ENCODE measurements around the gene NCOA1. TPM values are rescaled to one million over a fixed set of nuclear protein-coding genes. Genes with fewer than 3 reads are reported as not detected.

Gene NCOA1
- total and polyA plus RNA-seq, 7 experiments from 2014 or later: 13.2 to 72.8 (median 43.0) TPM

- peaks cover 0 to 3% of the 10 kb centered on the region in 2 donors for H3K27me3 ChIP-seq (ENCODE audit: control insufficient read depth in 2 of 2, insufficient read depth in 2 of 2, low read length in 2 of 2)
- DNase-seq (no peak), ATAC-seq (no peak)
- no peak overlapping the region for H3K27ac ChIP-seq (ENCODE audit: low read depth, low read length)
- Mint-ChIP-seq H3K27ac (no peak overlapping the region), H3K4me1 (peaks cover 0 to 10% (median 0%) of the 10 kb centered on the region in 7 donors), H3K9me3 (peaks cover 0 to 27% (median 7%) of the 10 kb centered on the region in 11 donors), H3K27me3 (peaks cover 0 to 9% (median 4%) of the 10 kb centered on the region in 5 donors), H3K4me3 (no peak overlapping the region), H3K36me3 (peaks cover 0 to 6% (median 2%) of the 10 kb centered on the region in 5 donors)
- POLR2A ChIA-PET: no interaction called here
- no peak overlapping the region for H3K4me3 ChIP-seq (ENCODE audit: low read length)
- intact Hi-C loops (cut with micrococcal nuclease): no loop called here
- CTCF ChIA-PET: no interaction called here
- H3K9me3 ChIP-seq (ENCODE audit: control insufficient read depth in 2 of 3, low read length in 3 of 3): peaks cover 0 to 4% (median 0%) of the 10 kb centered on the region in 3 experiments
- H3K4me1 ChIP-seq (ENCODE audit: control insufficient read depth in 2 of 2, insufficient read depth in 2 of 2, low read length in 2 of 2): no peaks in the 10 kb centered on the region
- H3K36me3 ChIP-seq (ENCODE audit: control insufficient read depth in 2 of 3, insufficient read depth in 3 of 3, low read length in 3 of 3): no peaks in the 10 kb centered on the region
These were observed 37.5 kb upstream of the NCOA1 start for GRCh38 chr2:24453379-24454073.

DNA sequence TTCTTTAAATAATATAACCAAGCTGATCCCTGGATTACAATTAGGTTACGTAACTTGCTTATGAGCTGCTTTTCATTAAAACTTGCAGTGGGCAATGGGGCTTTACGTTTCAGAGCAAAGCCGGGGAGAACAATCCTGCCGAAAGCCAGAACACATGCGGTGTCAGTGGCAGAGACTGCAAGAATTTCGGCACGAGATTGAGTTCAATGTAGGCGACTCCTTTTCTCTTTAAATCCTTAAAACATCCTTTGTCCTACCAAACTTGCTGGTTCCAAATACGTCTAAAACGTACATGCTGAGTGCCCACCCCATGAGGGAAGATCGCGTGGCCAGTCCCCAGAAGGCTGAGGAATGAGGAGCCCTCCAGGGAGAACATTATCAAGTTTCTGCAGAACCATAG lies 36.8 kb upstream of the NCOA1 start:
- CTCF ChIA-PET: no interaction called here
- no peak for DNase-seq
- Histone ChIP-seq H3K27ac (ENCODE audit: low read depth, low read length) (no peak overlapping the region), H3K36me3 (ENCODE audit: control insufficient read depth in 2 of 3, insufficient read depth in 3 of 3, low read length in 3 of 3) (no peaks in the 10 kb centered on the region), H3K27me3 (ENCODE audit: control insufficient read depth in 2 of 2, insufficient read depth in 2 of 2, low read length in 2 of 2) (no peaks in the 10 kb centered on the region), H3K4me3 (ENCODE audit: low read length) (no peak overlapping the region), H3K9me3 (ENCODE audit: control insufficient read depth in 2 of 3, low read length in 3 of 3) (peaks cover 0 to 4% (median 0%) of the 10 kb centered on the region in 3 experiments), H3K4me1 (ENCODE audit: control insufficient read depth in 2 of 2, insufficient read depth in 2 of 2, low read length in 2 of 2) (no peaks in the 10 kb centered on the region)
- ATAC-seq: no peak
- intact Hi-C loops (cut with micrococcal nuclease): no loop called here
- peak overlapping the region in 1 of 10 donors; percentile 6 for H3K4me3 Mint-ChIP-seq
- no peak overlapping the region for H3K27ac Mint-ChIP-seq
- peaks cover 0 to 9% (median 0%) of the 10 kb centered on the region in 7 donors for H3K4me1 Mint-ChIP-seq
- POLR2A ChIA-PET: no interaction called here
- H3K36me3 Mint-ChIP-seq: peaks cover 0 to 4% (median 0%) of the 10 kb centered on the region in 5 donors
- peaks cover 0 to 9% (median 4%) of the 10 kb centered on the region in 5 donors for H3K27me3 Mint-ChIP-seq
- H3K9me3 Mint-ChIP-seq: peaks cover 0 to 19% (median 5%) of the 10 kb centered on the region in 11 donors

GRCh38 chr2:24456599-24457556 lies 34.2 kb upstream of the NCOA1 start:
- Mint-ChIP-seq H3K9me3 (peaks cover 0 to 2% (median 0%) of the 10 kb centered on the region in 11 donors), H3K36me3 (no peaks in the 10 kb centered on the region), H3K4me1 (peaks cover 0 to 10% (median 0%) of the 10 kb centered on the region in 7 donors), H3K4me3 (no peak overlapping the region), H3K27me3 (peaks cover 0 to 9% (median 0%) of the 10 kb centered on the region in 5 donors), H3K27ac (no peak overlapping the region)
- no peaks in the 10 kb centered on the region for H3K36me3 ChIP-seq (ENCODE audit: control insufficient read depth in 2 of 3, insufficient read depth in 3 of 3, low read length in 3 of 3)
- CTCF ChIA-PET: no interaction called here
- no peaks in the 10 kb centered on the region for H3K9me3 ChIP-seq (ENCODE audit: control insufficient read depth in 2 of 3, low read length in 3 of 3)
- ATAC-seq (no peak), DNase-seq (no peak)
- no peaks in the 10 kb centered on the region for H3K4me1 ChIP-seq (ENCODE audit: control insufficient read depth in 2 of 2, insufficient read depth in 2 of 2, low read length in 2 of 2)
- no peak overlapping the region for H3K4me3 ChIP-seq (ENCODE audit: low read length)
- no peak overlapping the region for H3K27ac ChIP-seq (ENCODE audit: low read depth, low read length)
- H3K27me3 ChIP-seq (ENCODE audit: control insufficient read depth in 2 of 2, insufficient read depth in 2 of 2, low read length in 2 of 2): no peaks in the 10 kb centered on the region
- POLR2A ChIA-PET: no interaction called here
- intact Hi-C loops (cut with micrococcal nuclease): no loop called here

DNA sequence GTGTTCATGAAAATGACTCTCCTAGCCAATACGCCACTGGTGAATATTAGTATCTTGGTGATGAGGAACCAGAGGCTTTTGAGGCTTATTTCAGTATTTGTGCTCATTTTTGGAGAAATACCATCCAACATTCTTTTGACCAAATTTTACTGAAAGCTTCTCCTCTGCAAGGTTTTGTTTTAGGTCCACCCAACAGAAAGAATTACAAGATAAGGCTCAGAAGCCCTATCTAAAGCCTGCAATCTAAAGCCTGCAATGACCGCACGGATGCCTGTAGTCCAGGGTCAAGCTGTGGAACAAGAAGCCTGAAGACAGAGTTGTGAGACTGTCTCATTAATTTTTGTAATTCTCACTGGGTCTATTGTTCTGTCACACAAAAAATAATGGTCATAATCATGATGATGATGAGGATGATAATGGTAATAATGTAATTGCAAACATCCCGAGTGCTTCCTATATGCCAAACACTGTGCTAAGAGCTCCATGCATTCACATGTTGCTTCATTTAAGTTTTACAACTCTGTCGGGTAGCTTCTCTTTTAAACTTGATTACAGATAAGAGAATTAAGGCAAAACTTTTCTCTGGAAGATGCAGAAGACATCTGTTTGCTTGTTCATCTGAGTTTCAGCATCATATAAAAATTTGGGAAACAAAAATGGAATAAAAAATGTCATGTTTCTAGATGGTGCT lies 33.2 kb upstream of the NCOA1 start:
- H3K9me3 Mint-ChIP-seq: peaks cover 0 to 2% (median 0%) of the 10 kb centered on the region in 11 donors
- no peak overlapping the region for H3K27ac ChIP-seq (ENCODE audit: low read depth, low read length)
- ChIA-PET CTCF (no interaction called here), POLR2A (interaction anchor here (0.5 kb wide), 1 partner anchor 23 kb away, joined by 3 read pairs; no protein-coding TSS in a partner anchor)
- peaks cover 0 to 11% (median 4%) of the 10 kb centered on the region in 5 donors for H3K27me3 Mint-ChIP-seq
- H3K36me3 ChIP-seq (ENCODE audit: control insufficient read depth in 2 of 3, insufficient read depth in 3 of 3, low read length in 3 of 3): no peaks in the 10 kb centered on the region
- H3K4me1 Mint-ChIP-seq: peaks cover 0 to 9% (median 0%) of the 10 kb centered on the region in 7 donors
- H3K9me3 ChIP-seq (ENCODE audit: control insufficient read depth in 2 of 3, low read length in 3 of 3): no peaks in the 10 kb centered on the region
- no peaks in the 10 kb centered on the region for H3K27me3 ChIP-seq (ENCODE audit: control insufficient read depth in 2 of 2, insufficient read depth in 2 of 2, low read length in 2 of 2)
- no peak overlapping the region for H3K4me3 Mint-ChIP-seq
- H3K36me3 Mint-ChIP-seq: no peaks in the 10 kb centered on the region
- no peak overlapping the region for H3K4me3 ChIP-seq (ENCODE audit: low read length)
- intact Hi-C loops (cut with micrococcal nuclease): no loop called here
- H3K27ac Mint-ChIP-seq: no peak overlapping the region
- DNase-seq: no peak
- no peaks in the 10 kb centered on the region for H3K4me1 ChIP-seq (ENCODE audit: control insufficient read depth in 2 of 2, insufficient read depth in 2 of 2, low read length in 2 of 2)
- no peak for ATAC-seq

- Histone ChIP-seq H3K27ac (ENCODE audit: low read depth, low read length) (no peak overlapping the region), H3K27me3 (ENCODE audit: control insufficient read depth in 2 of 2, insufficient read depth in 2 of 2, low read length in 2 of 2) (no peaks in the 10 kb centered on the region), H3K4me1 (ENCODE audit: control insufficient read depth in 2 of 2, insufficient read depth in 2 of 2, low read length in 2 of 2) (no peaks in the 10 kb centered on the region), H3K9me3 (ENCODE audit: control insufficient read depth in 2 of 3, low read length in 3 of 3) (no peaks in the 10 kb centered on the region), H3K4me3 (ENCODE audit: low read length) (no peak overlapping the region), H3K36me3 (ENCODE audit: control insufficient read depth in 2 of 3, insufficient read depth in 3 of 3, low read length in 3 of 3) (no peaks in the 10 kb centered on the region)
- Mint-ChIP-seq H3K36me3 (no peaks in the 10 kb centered on the region), H3K27ac (no peak overlapping the region), H3K4me1 (peaks cover 0 to 7% (median 0%) of the 10 kb centered on the region in 7 donors), H3K27me3 (peaks cover 0 to 12% (median 4%) of the 10 kb centered on the region in 5 donors), H3K9me3 (peaks cover 0 to 2% (median 0%) of the 10 kb centered on the region in 11 donors), H3K4me3 (no peak overlapping the region)
- ATAC-seq (no peak), DNase-seq (no peak)
- POLR2A ChIA-PET: interaction anchor here (0.6 kb wide), 1 partner anchor 31 kb away, joined by 5 read pairs; no protein-coding TSS in a partner anchor
- CTCF ChIA-PET: no interaction called here
- intact Hi-C loops (cut with micrococcal nuclease): no loop called here
These were observed 31.6 kb upstream of the NCOA1 start for GRCh38 chr2:24459224-24460161.

All from naive thymus-derived CD4-positive, alpha-beta T cell (primary cell).